ENCODE measurements around the gene NAALADL2. TPM values are rescaled to one million over a fixed set of nuclear protein-coding genes. Genes with fewer than 3 reads are reported as not detected.
A peak's percentile ranks its signal among the peaks of the same experiment; 100 is the strongest.

NAALADL2 gene
- total and polyA plus RNA-seq, 2 of the 4 experiments (the other 2 are of a cell fraction) = 3.8 to 19.2 TPM

- H3K23ac ChIP-seq (ENCODE audit: low read depth, low read length) = no peak overlapping the region
- BruUV-seq (replicated peaks) = no TSS peak
- no peak overlapping the region for H2BK5ac ChIP-seq (ENCODE audit: low read depth, low read length, poor library complexity, severe bottlenecking)
- POLR2A ChIA-PET (ENCODE audit: unreplicated experiment) = no interaction called here
- H2AK5ac ChIP-seq (ENCODE audit: low read depth, low read length) = no peak overlapping the region
- no peak overlapping the region for H2BK20ac ChIP-seq (ENCODE audit: low read depth, low read length)
- H3K27ac ChIP-seq (ENCODE audit: insufficient read depth, low read length) = no peak overlapping the region
- no peaks in the 10 kb centered on the region for H3K9me1 ChIP-seq (ENCODE audit: insufficient read depth, low read length)
- WGBS, 2 experiments (ENCODE audit: extremely low coverage in 2 of 2, insufficient read length in 1 of 2) = no CpG with 5 or more reads among the region's 2 CpGs
- no peak overlapping the region for H3K56ac ChIP-seq (ENCODE audit: extremely low read depth, insufficient read depth, low read length)
- H2AK9ac ChIP-seq (replicated peaks; ENCODE audit: low read depth, low read length, poor library complexity) = no peak overlapping the region
- H3K18ac ChIP-seq (ENCODE audit: low read depth, low read length) = no peak overlapping the region
- no peak overlapping the region for H3K14ac ChIP-seq (replicated peaks; ENCODE audit: low read depth, low read length)
- no peak overlapping the region for H3K9ac ChIP-seq (ENCODE audit: low read depth, low read length)
- no peak overlapping the region for H3K4me2 ChIP-seq (ENCODE audit: low read depth, low read length)
- DNase-seq = no peak
- no peaks in the 10 kb centered on the region; the same call in 1 of the 2 replicates for H3K9me3 ChIP-seq (ENCODE audit: control insufficient read depth, insufficient read depth, low read length)
- H2BK15ac ChIP-seq (ENCODE audit: low read depth, low read length) = no peak overlapping the region
- H4K8ac ChIP-seq (ENCODE audit: low read depth in 2 of 2, low read length in 2 of 2) = no peak overlapping the region
- no peak overlapping the region for H3K4me3 ChIP-seq (ENCODE audit: insufficient read depth, low read depth, low read length)
- no peak overlapping the region for H2BK120ac ChIP-seq (ENCODE audit: low read depth, low read length)
- in situ Hi-C loops (cut with MboI; ENCODE audit: low sequenced_read_pairs) = no loop called here
- no peak for TF ChIP-seq RAD21 (IDR thresholded peaks at IDR 0.05; ENCODE audit: low read length)
- peak; percentile 98 for TF ChIP-seq CEBPB (IDR thresholded peaks at IDR 0.05; ENCODE audit: low read depth, low read length)
- H2AFZ ChIP-seq (replicated peaks; ENCODE audit: low read length, poor library complexity) = no peak overlapping the region
- no peak overlapping the region for H4K5ac ChIP-seq (ENCODE audit: low read depth, low read length)
- H3K27me3 ChIP-seq (ENCODE audit: control insufficient read depth, insufficient read depth, low read length) = no peaks in the 10 kb centered on the region
- ATAC-seq (ENCODE audit: low read depth) = no peak
- no peaks in the 10 kb centered on the region for H3K79me1 ChIP-seq (ENCODE audit: low read depth in 1 of 2, low read length in 2 of 2)
- no peaks in the 10 kb centered on the region for H4K20me1 ChIP-seq (ENCODE audit: insufficient read depth, low read length)
- no peaks in the 10 kb centered on the region for H3K4me1 ChIP-seq (ENCODE audit: control insufficient read depth, insufficient read depth, low read length)
- intact Hi-C loops (cut with micrococcal nuclease) = loop anchor here (2.0 to 10.0 kb wide), 3 partner anchors 250 to 704 kb away; partner anchors contain the start of gene NAALADL2
- CTCF ChIA-PET = interaction anchor here (0.6 kb wide), 1 partner anchor 782 kb away, joined by 4 read pairs; no protein-coding TSS in a partner anchor
- H4K91ac ChIP-seq (ENCODE audit: insufficient read depth, low read depth, low read length) = no peak overlapping the region
- dilution Hi-C loops (cut with HindIII; ENCODE audit: low sequenced_read_pairs, unreplicated experiment) = no loop called here
- H3K4ac ChIP-seq (ENCODE audit: low read depth, low read length) = no peak overlapping the region
- H3K36me3 ChIP-seq (ENCODE audit: control insufficient read depth, insufficient read depth, low read length) = no peaks in the 10 kb centered on the region; the same call in 1 of the 2 replicates
These were observed 285.2 kb downstream of the NAALADL2 start for GRCh38 chr3:175144368-175144767.

Data from IMR-90 (cell line).